Measurements from ENCODE around the gene CES1.
"Not testable (repeated sequence)": the region's sequence is repeated elsewhere in the genome, so short reads cannot be mapped to it uniquely, and the experiment has no call there.

Gene CES1

DNA sequence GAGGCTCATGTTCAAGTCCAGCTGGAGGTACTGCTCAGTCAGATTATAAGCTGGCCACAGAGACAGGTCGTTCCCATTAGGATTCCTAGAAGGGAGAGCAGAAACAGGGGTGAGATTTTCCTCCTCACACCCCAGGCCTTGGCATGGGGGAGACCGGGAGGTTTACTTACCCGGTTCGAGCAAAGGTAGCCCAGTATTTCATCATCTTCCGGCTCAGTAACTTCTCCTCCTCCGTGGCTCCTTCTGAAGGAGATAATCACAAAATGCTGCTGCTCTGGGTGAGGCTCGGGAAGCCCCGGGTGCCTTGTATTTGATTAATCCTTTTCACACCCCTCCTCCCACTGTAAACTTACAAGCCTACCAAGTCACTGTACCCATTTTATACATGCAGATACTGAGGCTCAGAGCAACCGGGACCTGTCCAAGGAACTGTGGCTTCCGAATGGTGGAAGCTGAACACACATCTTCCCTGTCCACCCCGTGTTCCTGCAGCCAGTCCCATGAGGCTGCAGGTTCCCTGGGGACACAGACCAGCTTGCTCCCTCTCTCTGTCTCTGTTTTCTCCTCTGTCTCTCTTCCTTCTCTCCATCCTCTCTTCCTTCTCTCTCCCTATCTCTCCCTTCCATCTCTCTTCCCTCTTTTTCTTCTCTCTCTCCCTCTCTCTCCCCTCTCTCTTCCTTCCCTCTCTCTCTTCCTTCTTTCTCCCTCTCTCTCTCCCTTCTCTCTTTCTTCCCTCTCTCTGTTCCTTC is 13.9 kb upstream of the CES1 start:
- TF ChIP-seq CTCF (conservative IDR thresholded peaks at IDR 0.05; ENCODE audit: low read depth, low read length) = no peak
- no peak overlapping the region for H3K4me3 ChIP-seq (ENCODE audit: low read depth, low read length)
- DNase-seq (ENCODE audit: low read depth) = no peak

GRCh38 chr16:55843105-55843395 is 10.2 kb upstream of the CES1 start:
- no peak overlapping the region for H3K4me3 ChIP-seq (ENCODE audit: low read depth, low read length)
- DNase-seq (ENCODE audit: low read depth) = no peak
- no peak for TF ChIP-seq CTCF (conservative IDR thresholded peaks at IDR 0.05; ENCODE audit: low read depth, low read length)

DNA sequence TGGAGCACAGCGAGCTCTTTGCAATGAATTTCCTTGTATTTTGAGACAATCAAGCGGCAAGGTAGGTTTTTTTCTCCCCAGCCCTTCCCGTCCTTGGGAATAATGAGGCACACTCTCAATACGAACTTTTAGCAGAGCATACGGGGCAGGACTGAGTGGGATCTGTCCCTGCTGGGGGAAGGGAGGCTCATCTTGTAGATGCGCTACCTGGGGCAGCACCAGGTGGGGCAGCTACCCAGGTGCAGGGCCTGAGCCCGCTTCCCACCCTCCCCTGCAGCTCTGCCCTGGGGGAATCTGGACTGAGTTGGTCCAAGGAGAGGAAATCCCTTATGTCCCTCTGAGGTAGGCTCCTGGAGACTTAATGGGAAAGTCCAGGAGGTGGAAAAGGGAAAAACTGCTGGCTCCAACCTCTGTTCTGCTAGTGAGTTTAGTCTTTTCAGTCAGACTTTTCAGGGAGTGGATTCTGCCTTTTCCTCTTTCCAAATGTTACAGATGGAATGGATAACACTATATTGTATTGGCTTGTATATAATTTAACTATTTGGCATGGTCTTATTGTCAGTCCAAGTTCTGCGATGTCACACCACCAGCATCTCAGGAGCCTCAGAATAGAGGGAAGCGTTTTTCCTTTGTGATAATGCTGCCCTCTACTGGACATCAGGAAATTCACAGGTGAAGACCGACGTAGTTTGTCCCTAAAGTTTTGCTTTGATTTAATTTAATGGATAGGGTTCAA is 9.6 kb upstream of the CES1 start:
- TF ChIP-seq CTCF (conservative IDR thresholded peaks at IDR 0.05; ENCODE audit: low read depth, low read length) = peak; percentile 75
- peak; percentile 64 for DNase-seq (ENCODE audit: low read depth)

DNA sequence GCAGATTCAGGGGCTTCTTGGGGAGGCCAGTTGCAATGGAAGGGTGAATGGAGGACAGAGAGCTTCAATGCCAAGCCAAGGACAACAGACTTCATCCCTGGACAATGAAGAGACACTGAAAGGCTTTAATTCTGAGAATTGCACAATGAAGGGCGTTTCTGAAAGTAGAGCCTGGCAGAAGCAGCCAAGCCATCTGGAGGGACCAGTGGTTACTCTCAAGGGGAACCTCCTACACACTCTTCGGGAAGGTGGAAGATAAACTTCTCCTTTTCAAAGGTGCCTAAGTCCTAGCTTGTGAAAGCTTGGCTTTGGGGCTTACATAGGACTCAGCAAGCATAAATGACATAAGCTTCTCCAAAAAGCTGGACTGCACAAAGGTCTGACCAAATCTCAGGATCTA is 6.2 kb upstream of the CES1 start:
- no peak overlapping the region for H3K4me3 ChIP-seq (ENCODE audit: low read depth, low read length)
- no peak for DNase-seq (ENCODE audit: low read depth)
- TF ChIP-seq CTCF (conservative IDR thresholded peaks at IDR 0.05; ENCODE audit: low read depth, low read length) = no peak

More for the DNA sequence above, 9.6 kb upstream of the CES1 start:
- no peak overlapping the region for H3K4me3 ChIP-seq (ENCODE audit: low read depth, low read length)

DNA sequence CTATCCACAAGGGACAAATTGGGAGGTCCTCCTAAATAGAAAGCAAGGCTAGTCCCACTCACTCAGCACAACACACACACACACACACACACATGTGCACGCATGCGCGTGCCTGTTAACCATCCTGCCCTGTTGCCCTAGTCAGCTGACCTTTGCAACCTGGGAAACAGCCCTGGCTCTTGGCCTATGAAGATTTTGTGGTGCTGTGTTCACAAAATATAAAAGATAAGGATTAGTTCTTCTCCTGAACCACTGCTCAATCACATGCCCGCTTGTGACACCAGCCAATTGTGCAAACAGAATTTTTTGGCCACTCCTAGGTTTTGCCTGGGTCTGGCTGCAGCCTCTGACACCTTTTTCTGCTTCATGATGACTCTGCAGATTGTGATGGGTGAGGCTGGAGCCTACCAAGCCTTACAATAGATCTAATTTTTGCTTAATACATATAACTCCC is 3.3 kb upstream of the CES1 start:
- no peak for TF ChIP-seq CTCF (conservative IDR thresholded peaks at IDR 0.05; ENCODE audit: low read depth, low read length)
- no peak for DNase-seq (ENCODE audit: low read depth)
- H3K4me3 ChIP-seq (ENCODE audit: low read depth, low read length) = no peak overlapping the region

GRCh38 chr16:55835581-55835980 is 2.7 kb upstream of the CES1 start:
- no peak for DNase-seq (ENCODE audit: low read depth)
- no peak overlapping the region for H3K4me3 ChIP-seq (ENCODE audit: low read depth, low read length)
- no peak for TF ChIP-seq CTCF (conservative IDR thresholded peaks at IDR 0.05; ENCODE audit: low read depth, low read length)

GRCh38 chr16:55835173-55835572 is 2.3 kb upstream of the CES1 start:
- H3K4me3 ChIP-seq (ENCODE audit: low read depth, low read length); DNase-seq (ENCODE audit: low read depth): not testable (repeated sequence)

All from choroid plexus epithelial cell (primary cell).